Measurements from ENCODE around the gene NR0B2.

- TF ChIP-seq EZH2 (IDR thresholded peaks at IDR 0.05; ENCODE audit: insufficient read depth, poor library complexity, severe bottlenecking) (no peak), EZH2phosphoT487 (IDR thresholded peaks at IDR 0.05; ENCODE audit: insufficient read depth, low read depth) (no peak)
Observed at GRCh38 chr1:26913389-26913753, 404 bp downstream of the NR0B2 start.
